Activated CD8-positive, alpha-beta memory T cell treated with anti-CD3 and anti-CD28 coated beads, Interleukin-2, amount 50 U/mL, for 1 hour (primary cell): ENCODE data around the gene TIPIN.

Experiments
- DNase-seq: peaks from one replicate; pipeline ENCODE4 v3.0.0-alpha.2; 2020; ENCODE audit errors: extremely low read depth

The TIPIN gene

GRCh38 chr15:66302489-66303278 lies 53.8 kb downstream of the TIPIN start:
- no peak for DNase-seq

GRCh38 chr15:66298803-66299251 lies 57.7 kb downstream of the TIPIN start:
- DNase-seq = no peak

GRCh38 chr15:66296186-66296585 lies 60.3 kb downstream of the TIPIN start:
- no peak for DNase-seq

- no peak for DNase-seq
These were observed 61.6 kb downstream of the TIPIN start for GRCh38 chr15:66294932-66295235.

GRCh38 chr15:66294157-66294931 lies 62.1 kb downstream of the TIPIN start:
- DNase-seq = no peak

- no peak for DNase-seq
These were observed 62.9 kb downstream of the TIPIN start, which contains the start of gene DIS3L for GRCh38 chr15:66293419-66294156. DIS3L (plus strand) TSS chr15:66293568; CDS start chr15:66293597, 29 bp downstream.

GRCh38 chr15:66292571-66293418 lies 63.7 kb downstream of the TIPIN start:
- DNase-seq = no peak

GRCh38 chr15:66291816-66292570 lies 64.5 kb downstream of the TIPIN start:
- no peak for DNase-seq

GRCh38 chr15:66290518-66290917 lies 66.0 kb downstream of the TIPIN start:
- no peak for DNase-seq

- DNase-seq = no peak
These were observed 66.5 kb downstream of the TIPIN start for GRCh38 chr15:66290007-66290406.

- DNase-seq = no peak
These were observed 67.8 kb downstream of the TIPIN start for GRCh38 chr15:66288551-66289185.

- no peak for DNase-seq
These were observed 68.4 kb downstream of the TIPIN start for GRCh38 chr15:66288093-66288492.

- no peak for DNase-seq
These were observed 68.9 kb downstream of the TIPIN start for GRCh38 chr15:66287461-66288057.
